WTC11 (cell line): ENCODE measurements around the gene RFX4. TPM values are rescaled to one million over a fixed set of nuclear protein-coding genes. Genes with fewer than 3 reads are reported as not detected.

Experiments
- ATAC-seq: fragments of 200-7000 bp; cut with Tn5 transposase; 2 replicates; pipeline ENCODE4 v1.10.0; 2021; ENCODE audit warnings: mild to moderate bottlenecking, moderate library complexity
- CTCF ChIA-PET: fragments of 300-600 bp; sonication (Branson Sonifier 250); formaldehyde crosslinking; loops from one replicate; lab custom pipeline; 2021; ENCODE audit warnings: antibody characterized with exemption; lab: Charles Lee
- POLR2A ChIA-PET: fragments of 350-600 bp; sonication (Branson Sonifier 250); formaldehyde crosslinking; loops from one replicate; lab custom pipeline; 2021; ENCODE audit warnings: antibody characterized with exemption; lab: Charles Lee
- DNase-seq: peaks from one replicate; pipeline ENCODE4 v3.0.0; 2021; ENCODE audit warnings: low spot score
- H3K27ac Mint-ChIP-seq: 2 replicates; pipeline ENCODE4 v1.8.0; 2021; ENCODE audit warnings: mixed read lengths
- H3K27me3 Mint-ChIP-seq: 2 replicates; pipeline ENCODE4 v1.8.0; 2021; ENCODE audit warnings: low read depth, mild to moderate bottlenecking, moderate library complexity, mixed read lengths
- H3K36me3 Mint-ChIP-seq: 2 replicates; pipeline ENCODE4 v1.8.0; 2021; ENCODE audit warnings: mixed read lengths
- H3K4me1 Mint-ChIP-seq: 2 replicates; pipeline ENCODE4 v1.8.0; 2022; ENCODE audit warnings: mixed read lengths
- H3K4me3 Mint-ChIP-seq: 2 replicates; pipeline ENCODE4 v1.8.0; 2021; ENCODE audit warnings: mild to moderate bottlenecking, moderate library complexity, mixed read lengths
- H3K9me3 Mint-ChIP-seq: 2 replicates; pipeline ENCODE4 v1.8.0; 2021; ENCODE audit warnings: mixed read lengths
- AFF4 ChIP-seq: sonication (generic); formaldehyde crosslinking; IDR thresholded peaks from 2 replicates; pipeline ENCODE4 v1.8.1; 2023; ENCODE audit warnings: mild to moderate bottlenecking, missing genetic modification reagents, borderline replicate concordance
- ATF1 ChIP-seq: sonication (generic); formaldehyde crosslinking; IDR thresholded peaks from 2 replicates; pipeline ENCODE4 v1.8.1; 2023; ENCODE audit warnings: mild to moderate bottlenecking, moderate library complexity, missing genetic modification reagents
- CREB1 ChIP-seq: sonication (generic); formaldehyde crosslinking; IDR thresholded peaks from 2 replicates; pipeline ENCODE4 v1.8.0; 2023; ENCODE audit warnings: mild to moderate bottlenecking, missing genetic modification reagents
- ERG ChIP-seq: fragments of 250-450 bp; sonication (Bioruptor Pico); IDR thresholded peaks from 2 replicates; pipeline ENCODE4 v1.8.0; 2021; ENCODE audit warnings: mild to moderate bottlenecking
- ETV6 ChIP-seq: sonication (generic); formaldehyde crosslinking; IDR thresholded peaks from 2 replicates; pipeline ENCODE4 v1.8.1; 2022; ENCODE audit warnings: mild to moderate bottlenecking, missing genetic modification reagents
- FOXJ3 ChIP-seq: sonication (generic); formaldehyde crosslinking; IDR thresholded peaks from 2 replicates; pipeline ENCODE4 v1.9.0; 2021; ENCODE audit warnings: missing genetic modification reagents, mild to moderate bottlenecking, borderline replicate concordance
- FOXP4 ChIP-seq: sonication (generic); formaldehyde crosslinking; IDR thresholded peaks from 2 replicates; pipeline ENCODE4 v1.8.0; 2022; ENCODE audit warnings: mild to moderate bottlenecking, missing genetic modification reagents
- HMGA2 ChIP-seq: fragments of 250-450 bp; sonication (Bioruptor Pico); IDR thresholded peaks from 2 replicates; pipeline ENCODE4 v1.4.0; 2021; ENCODE audit warnings: mild to moderate bottlenecking, moderate library complexity
- IRF2 ChIP-seq: sonication (generic); formaldehyde crosslinking; IDR thresholded peaks from 2 replicates; pipeline ENCODE4 v1.8.0; 2022; ENCODE audit warnings: low read depth, missing genetic modification reagents, borderline replicate concordance
- STAT6 ChIP-seq: sonication (generic); formaldehyde crosslinking; conservative IDR thresholded peaks from 2 replicates; pipeline ENCODE4 v1.8.1; 2023; ENCODE audit warnings: mild to moderate bottlenecking, low read depth, missing genetic modification reagents, moderate library complexity
- USF1 ChIP-seq: sonication (generic); formaldehyde crosslinking; IDR thresholded peaks from 2 replicates; pipeline ENCODE4 v1.8.0; 2022; ENCODE audit warnings: mild to moderate bottlenecking, missing genetic modification reagents
- USF2 ChIP-seq: sonication (generic); formaldehyde crosslinking; IDR thresholded peaks from 2 replicates; pipeline ENCODE4 v1.8.1; 2023; ENCODE audit warnings: mild to moderate bottlenecking, missing genetic modification reagents, moderate library complexity
- ZMAT4 ChIP-seq: fragments of 250-450 bp; sonication (Bioruptor Pico); IDR thresholded peaks from 2 replicates; pipeline ENCODE4 v1.9.0; 2021; ENCODE audit warnings: mild to moderate bottlenecking
- ZNF219 ChIP-seq: sonication (generic); formaldehyde crosslinking; IDR thresholded peaks from 2 replicates; pipeline ENCODE4 v1.8.0; 2023; ENCODE audit warnings: missing genetic modification reagents, mild to moderate bottlenecking, borderline replicate concordance
- ZNF396 ChIP-seq: fragments of 250-450 bp; sonication (Bioruptor Pico); IDR thresholded peaks from 2 replicates; pipeline ENCODE4 v1.8.0; 2021; ENCODE audit warnings: mild to moderate bottlenecking, moderate library complexity, borderline replicate concordance
- ZNF425 ChIP-seq: fragments of 250-450 bp; sonication (Bioruptor Pico); conservative IDR thresholded peaks from 2 replicates; pipeline ENCODE4 v1.9.0; 2021; ENCODE audit warnings: mild to moderate bottlenecking
- ZNF512 ChIP-seq: sonication (generic); formaldehyde crosslinking; IDR thresholded peaks from 2 replicates; pipeline ENCODE4 v1.8.1; 2022; ENCODE audit warnings: missing genetic modification reagents, borderline replicate concordance
- total RNA-seq: library from RNA; stranded (reverse); gene quantifications from 3 replicates; pipeline ENCODE4 v1.2.3, GENCODE V29; 2021

The RFX4 gene
- total RNA-seq, 1 experiment from 2014 or later = 0.26 TPM

GRCh38 chr12:106632797-106633450, 50.1 kb downstream of the RFX4 start:
- TF ChIP-seq ZNF219 (no peak), ETV6 (CRISPR knock-in tag) (no peak)
- no peaks in the 10 kb centered on the region for H3K36me3 Mint-ChIP-seq
- no peaks in the 10 kb centered on the region; the same call in 1 of the 2 replicates for H3K27me3 Mint-ChIP-seq
- no peak overlapping the region for H3K4me3 Mint-ChIP-seq
- ChIA-PET CTCF (no interaction called here), POLR2A (interaction anchor here (0.5 kb wide), 1 partner anchor 50 kb away, joined by 4 read pairs; no protein-coding TSS in a partner anchor)
- H3K9me3 Mint-ChIP-seq = no peaks in the 10 kb centered on the region
- DNase-seq = no peak
- H3K4me1 Mint-ChIP-seq = no peaks in the 10 kb centered on the region
- no peak overlapping the region for H3K27ac Mint-ChIP-seq
- ATAC-seq = no peak

GRCh38 chr12:106633451-106633823, 50.6 kb downstream of the RFX4 start:
- H3K36me3 Mint-ChIP-seq = no peaks in the 10 kb centered on the region
- CTCF ChIA-PET = no interaction called here
- POLR2A ChIA-PET = interaction anchor here (0.5 kb wide), 1 partner anchor 50 kb away, joined by 4 read pairs; no protein-coding TSS in a partner anchor
- H3K9me3 Mint-ChIP-seq = no peaks in the 10 kb centered on the region
- no peak overlapping the region for H3K4me3 Mint-ChIP-seq
- ATAC-seq (no peak), DNase-seq (no peak)
- no peak overlapping the region for H3K27ac Mint-ChIP-seq
- no peaks in the 10 kb centered on the region; the same call in 1 of the 2 replicates for H3K27me3 Mint-ChIP-seq
- H3K4me1 Mint-ChIP-seq = no peaks in the 10 kb centered on the region
- TF ChIP-seq ZNF396 (CRISPR knock-in tag) = no peak
- TF ChIP-seq ERG (CRISPR knock-in tag) = no peak
- TF ChIP-seq AFF4 (CRISPR knock-in tag) = no peak
- no peak for TF ChIP-seq ZNF425 (CRISPR knock-in tag)
- TF ChIP-seq HMGA2 (CRISPR knock-in tag) = no peak
- no peak for TF ChIP-seq ETV6 (CRISPR knock-in tag)
- no peak for TF ChIP-seq ATF1 (CRISPR knock-in tag)
- TF ChIP-seq IRF2 (CRISPR knock-in tag) = no peak
- TF ChIP-seq USF2 = no peak
- TF ChIP-seq USF1 = no peak
- no peak for TF ChIP-seq STAT6
- no peak for TF ChIP-seq ZNF512 (CRISPR knock-in tag)
- no peak for TF ChIP-seq FOXJ3 (CRISPR knock-in tag)
- TF ChIP-seq CREB1 (CRISPR knock-in tag) = no peak
- TF ChIP-seq ZMAT4 (CRISPR knock-in tag) = no peak
- no peak for TF ChIP-seq FOXP4 (CRISPR knock-in tag)
